ENCODE results near the gene SMPD1. TPM values are rescaled to one million over a fixed set of nuclear protein-coding genes. Genes with fewer than 3 reads are reported as not detected.

The SMPD1 gene
- total and polyA plus RNA-seq, 2 of the 4 experiments (the other 2 are of a cell fraction) = 19.5 to 108 TPM

DNA sequence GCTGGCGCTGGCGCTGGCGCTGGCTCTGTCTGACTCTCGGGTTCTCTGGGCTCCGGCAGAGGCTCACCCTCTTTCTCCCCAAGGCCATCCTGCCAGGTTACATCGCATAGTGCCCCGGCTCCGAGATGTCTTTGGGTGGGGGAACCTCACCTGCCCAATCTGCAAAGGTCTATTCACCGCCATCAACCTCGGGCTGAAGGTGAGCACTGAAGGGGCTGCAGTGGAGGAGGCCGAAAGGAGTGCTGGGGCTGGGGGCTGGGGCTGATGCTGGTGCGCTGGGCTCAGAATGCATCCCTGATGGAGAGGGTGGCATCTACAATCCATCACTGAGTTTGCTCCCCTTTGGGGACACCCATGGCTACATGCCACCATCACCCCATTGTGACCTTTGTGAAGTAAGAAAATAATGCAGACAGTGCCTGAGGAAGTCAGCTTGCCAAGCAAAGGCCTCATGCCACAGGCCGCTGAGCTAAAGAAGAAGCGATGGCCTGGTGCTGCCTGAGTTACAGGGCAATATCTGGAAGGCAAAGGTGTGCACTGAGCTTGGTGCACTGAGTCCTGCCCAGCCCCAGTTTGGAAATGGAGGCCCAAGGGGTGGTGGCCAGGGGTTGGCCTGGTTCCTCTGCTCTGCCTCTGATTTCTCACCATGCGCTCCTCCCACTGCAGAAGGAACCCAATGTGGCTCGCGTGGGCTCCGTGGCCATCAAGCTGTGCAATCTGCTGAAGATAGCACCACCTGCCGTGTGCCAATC is 620 bp downstream of the SMPD1 start:
- Histone ChIP-seq H3K9me1 (ENCODE audit: insufficient read depth, low read length) (peaks cover 22% of the 10 kb centered on the region), H3K23ac (ENCODE audit: low read depth, low read length) (peak overlapping the region; percentile 35), H3K79me1 (ENCODE audit: low read depth in 1 of 2, low read length in 2 of 2) (peaks cover 5 to 29% of the 10 kb centered on the region in 2 experiments; a peak in 2 of 4 replicates), H3K14ac (replicated peaks; ENCODE audit: low read depth, low read length) (peak overlapping the region; percentile 78), H2BK5ac (ENCODE audit: low read depth, low read length, poor library complexity, severe bottlenecking) (peak overlapping the region; percentile 9), H3K27ac (ENCODE audit: insufficient read depth, low read length) (peak overlapping the region; percentile 73), H4K5ac (ENCODE audit: low read depth, low read length) (no peak overlapping the region), H3K4me2 (ENCODE audit: low read depth, low read length) (peak overlapping the region; percentile 96), H3K9me3 (ENCODE audit: control insufficient read depth, insufficient read depth, low read length) (no peaks in the 10 kb centered on the region), H2AK9ac (replicated peaks; ENCODE audit: low read depth, low read length, poor library complexity) (peak overlapping the region; percentile 98), H2BK120ac (ENCODE audit: low read depth, low read length) (no peak overlapping the region), H3K56ac (ENCODE audit: extremely low read depth, insufficient read depth, low read length) (no peak overlapping the region), H3K9ac (ENCODE audit: low read depth, low read length) (peak overlapping the region; percentile 80), H3K18ac (ENCODE audit: low read depth, low read length) (no peak overlapping the region), H4K8ac (ENCODE audit: low read depth in 2 of 2, low read length in 2 of 2) (peak overlapping the region; percentile 18 to 40; a peak in 2 of 4 replicates), H2BK20ac (ENCODE audit: low read depth, low read length) (no peak overlapping the region), H4K91ac (ENCODE audit: insufficient read depth, low read depth, low read length) (peak overlapping the region; percentile 50), H3K27me3 (ENCODE audit: control insufficient read depth, insufficient read depth, low read length) (no peaks in the 10 kb centered on the region), H3K36me3 (ENCODE audit: control insufficient read depth, insufficient read depth, low read length) (peaks cover 20% of the 10 kb centered on the region; the same call in 1 of the 2 replicates), H4K20me1 (ENCODE audit: insufficient read depth, low read length) (no peaks in the 10 kb centered on the region), H3K4ac (ENCODE audit: low read depth, low read length) (peak overlapping the region; percentile 85), H3K4me3 (ENCODE audit: insufficient read depth, low read depth, low read length) (peak overlapping the region; percentile 90), H2BK15ac (ENCODE audit: low read depth, low read length) (no peak overlapping the region), H2AK5ac (ENCODE audit: low read depth, low read length) (peak overlapping the region; percentile 20), H2AFZ (replicated peaks; ENCODE audit: low read length, poor library complexity) (peak overlapping the region; percentile 89), H3K4me1 (ENCODE audit: control insufficient read depth, insufficient read depth, low read length) (peaks cover 6% of the 10 kb centered on the region)
- ATAC-seq (ENCODE audit: low read depth) = no peak
- DNase-seq = no peak
- BruUV-seq (replicated peaks) = TSS peak; percentile 84
- intact Hi-C loops (cut with micrococcal nuclease) (loop anchor here (2.0 kb wide), 1 partner anchor 28 kb away; the partner anchor contains the start of gene APBB1), dilution Hi-C loops (cut with HindIII; ENCODE audit: low sequenced_read_pairs, unreplicated experiment) (no loop called here), in situ Hi-C loops (cut with MboI; ENCODE audit: low sequenced_read_pairs) (no loop called here)
- WGBS, 2 experiments (ENCODE audit: extremely low coverage in 2 of 2, insufficient read length in 1 of 2) = 75% methylated on average over 5 of the region's 19 CpGs; no CpG with 5 or more reads in 1 of the 2 experiments
- POLR2A ChIA-PET (ENCODE audit: unreplicated experiment) = no interaction called here
- CTCF ChIA-PET = interaction anchor here (1.1 kb wide), 1 partner anchor 29 kb away, joined by 4 read pairs; no protein-coding TSS in a partner anchor
- TF ChIP-seq MXI1 (IDR thresholded peaks at IDR 0.05; ENCODE audit: borderline replicate concordance, low read depth, low read length) = no peak
- no peak for TF ChIP-seq BHLHE40 (IDR thresholded peaks at IDR 0.05; ENCODE audit: low read depth, low read length)
- TF ChIP-seq RAD21 (IDR thresholded peaks at IDR 0.05; ENCODE audit: low read length) = no peak
- TF ChIP-seq, protein P1, sequence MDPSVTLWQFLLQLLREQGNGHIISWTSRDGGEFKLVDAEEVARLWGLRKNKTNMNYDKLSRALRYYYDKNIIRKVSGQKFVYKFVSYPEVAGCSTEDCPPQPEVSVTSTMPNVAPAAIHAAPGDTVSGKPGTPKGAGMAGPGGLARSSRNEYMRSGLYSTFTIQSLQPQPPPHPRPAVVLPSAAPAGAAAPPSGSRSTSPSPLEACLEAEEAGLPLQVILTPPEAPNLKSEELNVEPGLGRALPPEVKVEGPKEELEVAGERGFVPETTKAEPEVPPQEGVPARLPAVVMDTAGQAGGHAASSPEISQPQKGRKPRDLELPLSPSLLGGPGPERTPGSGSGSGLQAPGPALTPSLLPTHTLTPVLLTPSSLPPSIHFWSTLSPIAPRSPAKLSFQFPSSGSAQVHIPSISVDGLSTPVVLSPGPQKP (IDR thresholded peaks at IDR 0.05; ENCODE audit: borderline replicate concordance, low read depth, low read length) = no peak
- no peak for TF ChIP-seq MAZ (IDR thresholded peaks at IDR 0.05; ENCODE audit: borderline replicate concordance, low read depth, low read length)
- no peak for TF ChIP-seq NFE2L2 (IDR thresholded peaks at IDR 0.05; ENCODE audit: low read depth, low read length)
- TF ChIP-seq, protein P2, sequence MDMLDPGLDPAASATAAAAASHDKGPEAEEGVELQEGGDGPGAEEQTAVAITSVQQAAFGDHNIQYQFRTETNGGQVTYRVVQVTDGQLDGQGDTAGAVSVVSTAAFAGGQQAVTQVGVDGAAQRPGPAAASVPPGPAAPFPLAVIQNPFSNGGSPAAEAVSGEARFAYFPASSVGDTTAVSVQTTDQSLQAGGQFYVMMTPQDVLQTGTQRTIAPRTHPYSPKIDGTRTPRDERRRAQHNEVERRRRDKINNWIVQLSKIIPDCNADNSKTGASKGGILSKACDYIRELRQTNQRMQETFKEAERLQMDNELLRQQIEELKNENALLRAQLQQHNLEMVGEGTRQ (IDR thresholded peaks at IDR 0.05; ENCODE audit: low read depth, low read length) = no peak
- no peak for TF ChIP-seq POLR2A (IDR thresholded peaks at IDR 0.05; ENCODE audit: low read depth, low read length)
- no peak for TF ChIP-seq RFX5 (IDR thresholded peaks at IDR 0.05; ENCODE audit: low read depth, low read length)
- TF ChIP-seq RCOR1 (IDR thresholded peaks at IDR 0.05; ENCODE audit: insufficient replicate concordance, low read length) = no peak
- no peak for TF ChIP-seq CHD1 (IDR thresholded peaks at IDR 0.05; ENCODE audit: low read depth, low read length)
- no peak for TF ChIP-seq SMC3 (IDR thresholded peaks at IDR 0.05; ENCODE audit: low read depth, low read length)
- TF ChIP-seq FOS (IDR thresholded peaks at IDR 0.05; ENCODE audit: low read depth, low read length) = no peak
- TF ChIP-seq CEBPB (IDR thresholded peaks at IDR 0.05; ENCODE audit: low read depth, low read length) = no peak
- TF ChIP-seq, protein P3, sequence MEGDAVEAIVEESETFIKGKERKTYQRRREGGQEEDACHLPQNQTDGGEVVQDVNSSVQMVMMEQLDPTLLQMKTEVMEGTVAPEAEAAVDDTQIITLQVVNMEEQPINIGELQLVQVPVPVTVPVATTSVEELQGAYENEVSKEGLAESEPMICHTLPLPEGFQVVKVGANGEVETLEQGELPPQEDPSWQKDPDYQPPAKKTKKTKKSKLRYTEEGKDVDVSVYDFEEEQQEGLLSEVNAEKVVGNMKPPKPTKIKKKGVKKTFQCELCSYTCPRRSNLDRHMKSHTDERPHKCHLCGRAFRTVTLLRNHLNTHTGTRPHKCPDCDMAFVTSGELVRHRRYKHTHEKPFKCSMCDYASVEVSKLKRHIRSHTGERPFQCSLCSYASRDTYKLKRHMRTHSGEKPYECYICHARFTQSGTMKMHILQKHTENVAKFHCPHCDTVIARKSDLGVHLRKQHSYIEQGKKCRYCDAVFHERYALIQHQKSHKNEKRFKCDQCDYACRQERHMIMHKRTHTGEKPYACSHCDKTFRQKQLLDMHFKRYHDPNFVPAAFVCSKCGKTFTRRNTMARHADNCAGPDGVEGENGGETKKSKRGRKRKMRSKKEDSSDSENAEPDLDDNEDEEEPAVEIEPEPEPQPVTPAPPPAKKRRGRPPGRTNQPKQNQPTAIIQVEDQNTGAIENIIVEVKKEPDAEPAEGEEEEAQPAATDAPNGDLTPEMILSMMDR (conservative IDR thresholded peaks at IDR 0.05; ENCODE audit: low read depth, low read length) = no peak
